GM23338 (cell line): ENCODE data around the gene PCNX3. TPM values are rescaled to one million over a fixed set of nuclear protein-coding genes. Genes with fewer than 3 reads are reported as not detected.

Experiments
- ATAC-seq: fragments of 200-7000 bp; cut with Tn5 transposase; 3 replicates; pipeline ENCODE4 v1.9.1; 2020
- DNase-seq: peaks from one replicate; pipeline ENCODE4 v3.0.0-alpha.2; 2015; ENCODE audit warnings: low spot score
- H2AFZ ChIP-seq: fragments of 200-600 bp; sonication (generic); 2 replicates; pipeline ENCODE4 v1.8.0; 2016; ENCODE audit warnings: antibody characterized with exemption, mild to moderate bottlenecking, moderate library complexity
- H3F3A ChIP-seq: fragments of 200-600 bp; sonication (generic); replicated peaks from 2 replicates; pipeline ENCODE4 v1.8.0; 2017; ENCODE audit warnings: antibody characterized with exemption, mixed run types, low read depth
- H3K27ac ChIP-seq: fragments of 200-600 bp; sonication (generic); 2 replicates; pipeline ENCODE4 v1.6.1; 2016; ENCODE audit warnings: low read depth
- H3K27me3 ChIP-seq: fragments of 200-600 bp; sonication (generic); 2 replicates; pipeline ENCODE4 v1.8.0; 2016; ENCODE audit warnings: mild to moderate bottlenecking, mixed run types, moderate library complexity; ENCODE audit not compliant: insufficient read depth
- H3K36me3 ChIP-seq: fragments of 200-600 bp; sonication (generic); 2 replicates; pipeline ENCODE4 v1.8.0; 2016; ENCODE audit warnings: mild to moderate bottlenecking; ENCODE audit not compliant: insufficient read depth
- H3K4me1 ChIP-seq: fragments of 200-600 bp; sonication (generic); 2 replicates; pipeline ENCODE4 v1.8.0; 2016; ENCODE audit warnings: mild to moderate bottlenecking, moderate library complexity; ENCODE audit not compliant: insufficient read depth
- H3K4me2 ChIP-seq: fragments of 200-600 bp; sonication (generic); 2 replicates; pipeline ENCODE4 v1.7.1; 2017; ENCODE audit warnings: mixed run types
- H3K4me3 ChIP-seq: fragments of 200-600 bp; sonication (generic); 2 replicates; pipeline ENCODE4 v1.6.1; 2016; ENCODE audit warnings: mixed run types
- H3K79me2 ChIP-seq: fragments of 200-600 bp; sonication (generic); replicated peaks from 2 replicates; pipeline ENCODE4 v1.8.0; 2017; ENCODE audit warnings: mild to moderate bottlenecking; ENCODE audit not compliant: insufficient read depth
- H3K9me2 ChIP-seq: fragments of 200-600 bp; sonication (generic); 2 replicates; pipeline ENCODE4 v1.8.0; 2017; ENCODE audit not compliant: insufficient read depth
- H4K20me1 ChIP-seq: fragments of 200-600 bp; sonication (generic); replicated peaks from 2 replicates; pipeline ENCODE4 v1.8.0; 2017; ENCODE audit warnings: mild to moderate bottlenecking; ENCODE audit not compliant: insufficient read depth
- H3K27ac Mint-ChIP-seq: 2 replicates; pipeline ENCODE4 v1.8.0; 2020; ENCODE audit warnings: inconsistent platforms, mild to moderate bottlenecking, moderate library complexity, mixed read lengths
- H3K27me3 Mint-ChIP-seq: 3 replicates; pipeline ENCODE4 v1.8.0; 2022; ENCODE audit warnings: low read depth, mild to moderate bottlenecking, moderate library complexity, mixed read lengths, inconsistent platforms; ENCODE audit not compliant: insufficient read depth, poor library complexity
- H3K36me3 Mint-ChIP-seq: 3 replicates; pipeline ENCODE4 v1.8.0; 2021; ENCODE audit warnings: low read depth, mild to moderate bottlenecking, inconsistent platforms, moderate library complexity, mixed read lengths
- H3K4me1 Mint-ChIP-seq: 3 replicates; pipeline ENCODE4 v1.8.0; 2020; ENCODE audit warnings: mild to moderate bottlenecking, inconsistent platforms, mixed read lengths
- H3K4me3 Mint-ChIP-seq: 3 replicates; pipeline ENCODE4 v1.8.0; 2021; ENCODE audit warnings: moderate library complexity, mild to moderate bottlenecking, inconsistent platforms, mixed read lengths
- H3K9me3 Mint-ChIP-seq: 3 replicates; pipeline ENCODE4 v1.8.0; 2020; ENCODE audit warnings: moderate library complexity, mild to moderate bottlenecking, inconsistent platforms, mixed read lengths
- CREB1 ChIP-seq: fragments of 250-450 bp; sonication (Bioruptor Pico); IDR thresholded peaks from 2 replicates; pipeline ENCODE4 v1.5.0; 2020; ENCODE audit warnings: low read depth, mild to moderate bottlenecking, moderate library complexity
- CTCF ChIP-seq, 2 experiments: fragments of 200-600 bp in 1 of 2; sonication (generic) in 1 of 2; conservative IDR thresholded peaks; 2 replicates each; pipeline versions ENCODE4 v1.5.1 to v1.6.1; 2016 to 2017; ENCODE audit warnings: antibody characterized with exemption in 2 of 2, low read depth in 2 of 2, mild to moderate bottlenecking in 2 of 2, moderate library complexity in 1 of 2
- ETS1 ChIP-seq: IDR thresholded peaks from 2 replicates; pipeline ENCODE4 v1.6.1; 2016; ENCODE audit warnings: antibody characterized with exemption
- POLR2AphosphoS5 ChIP-seq: IDR thresholded peaks from 2 replicates; pipeline ENCODE4 v1.6.1; 2016; ENCODE audit warnings: antibody characterized with exemption, low read depth
- REST ChIP-seq: IDR thresholded peaks from one replicate; pipeline ENCODE4 v1.6.1; 2018; ENCODE audit warnings: antibody characterized with exemption; ENCODE audit not compliant: unreplicated experiment
- STAT1 ChIP-seq: IDR thresholded peaks from one replicate; pipeline ENCODE4 v1.6.1; 2016; ENCODE audit warnings: antibody characterized with exemption; ENCODE audit not compliant: unreplicated experiment
- ZNF331 ChIP-seq: fragments of 250-450 bp; sonication (Bioruptor Pico); IDR thresholded peaks from 2 replicates; pipeline ENCODE4 v1.5.0; 2020; ENCODE audit warnings: low read depth, mild to moderate bottlenecking, moderate library complexity
- polyA plus RNA-seq: library from polyadenylated mRNA; unstranded; fragments of >200 nt; fragmentation: Nextera tagmentation; extraction: Ambion mirVana; gene quantifications from 2 replicates; pipeline ENCODE4 v1.2.1, GENCODE V29; 2016
- total RNA-seq: library from RNA; depleted of rRNA; stranded (reverse); fragments of >200 nt; shearing (Covaris generic); gene quantifications from 2 replicates; pipeline ENCODE4 v1.2.3, GENCODE V29; 2014

PCNX3 gene
- total and polyA plus RNA-seq, 2 experiments from 2014 or later, result 8.7 to 52.2 TPM

- no peak for ATAC-seq
- no peaks in the 10 kb centered on the region for H3K36me3 ChIP-seq
- Mint-ChIP-seq H3K9me3 (no peaks in the 10 kb centered on the region), H3K4me1 (peaks cover 17% of the 10 kb centered on the region), H3K4me3 (no peak overlapping the region; the same call in 2 of the 3 replicates), H3K27me3 (peaks cover 20% of the 10 kb centered on the region), H3K27ac (no peak overlapping the region), H3K36me3 (peaks cover 12% of the 10 kb centered on the region; the same call in 2 of the 3 replicates)
- H3K27ac ChIP-seq, result no peak overlapping the region
- H3K4me3 ChIP-seq, result no peak overlapping the region
- H3K9me2 ChIP-seq, result no peaks in the 10 kb centered on the region
- peaks cover 21% of the 10 kb centered on the region for H3K4me1 ChIP-seq
- peaks cover 21% of the 10 kb centered on the region for H3F3A ChIP-seq
- no peak for DNase-seq
- H4K20me1 ChIP-seq, result no peaks in the 10 kb centered on the region; the same call in 1 of the 2 replicates
- no peaks in the 10 kb centered on the region for H3K27me3 ChIP-seq
- TF ChIP-seq POLR2AphosphoS5, result no peak
- TF ChIP-seq CREB1, result no peak
- no peak for TF ChIP-seq REST
- no peak for TF ChIP-seq ZNF331
- no peak for TF ChIP-seq ETS1
- TF ChIP-seq STAT1, result no peak
- TF ChIP-seq CTCF (conservative IDR thresholded peaks at IDR 0.05; ENCODE audit: low read depth in 2 of 2), result no peak
- no peak overlapping the region for H2AFZ ChIP-seq
- H3K79me2 ChIP-seq, result peaks cover 11% of the 10 kb centered on the region; the same call in 1 of the 2 replicates
- H3K4me2 ChIP-seq, result no peak overlapping the region
Observed at GRCh38 chr11:65609229-65609628, 6.3 kb upstream of the PCNX3 start.

GRCh38 chr11:65609665-65610064 is 5.9 kb upstream of the PCNX3 start:
- DNase-seq (no peak), ATAC-seq (no peak)
- Mint-ChIP-seq H3K36me3 (peaks cover 8% of the 10 kb centered on the region; the same call in 2 of the 3 replicates), H3K27me3 (peaks cover 18% of the 10 kb centered on the region), H3K4me1 (peaks cover 17% of the 10 kb centered on the region), H3K4me3 (no peak overlapping the region; the same call in 2 of the 3 replicates), H3K27ac (no peak overlapping the region), H3K9me3 (no peaks in the 10 kb centered on the region)
- no peaks in the 10 kb centered on the region for H3K27me3 ChIP-seq
- no peak overlapping the region for H2AFZ ChIP-seq
- H3K9me2 ChIP-seq, result no peaks in the 10 kb centered on the region
- H3K4me2 ChIP-seq, result no peak overlapping the region
- no peaks in the 10 kb centered on the region for H3K36me3 ChIP-seq
- peaks cover 21% of the 10 kb centered on the region for H3K4me1 ChIP-seq
- TF ChIP-seq CREB1, result no peak
- H3K27ac ChIP-seq, result no peak overlapping the region
- peaks cover 11% of the 10 kb centered on the region; the same call in 1 of the 2 replicates for H3K79me2 ChIP-seq
- peaks cover 21% of the 10 kb centered on the region for H3F3A ChIP-seq
- H4K20me1 ChIP-seq, result no peaks in the 10 kb centered on the region; the same call in 1 of the 2 replicates
- no peak overlapping the region for H3K4me3 ChIP-seq
